ENCODE measurements around the gene TRAPPC10. TPM values are rescaled to one million over a fixed set of nuclear protein-coding genes. Genes with fewer than 3 reads are reported as not detected.

TRAPPC10 gene
- total RNA-seq, 1 donor from 2014 or later = 55.1 TPM

DNA sequence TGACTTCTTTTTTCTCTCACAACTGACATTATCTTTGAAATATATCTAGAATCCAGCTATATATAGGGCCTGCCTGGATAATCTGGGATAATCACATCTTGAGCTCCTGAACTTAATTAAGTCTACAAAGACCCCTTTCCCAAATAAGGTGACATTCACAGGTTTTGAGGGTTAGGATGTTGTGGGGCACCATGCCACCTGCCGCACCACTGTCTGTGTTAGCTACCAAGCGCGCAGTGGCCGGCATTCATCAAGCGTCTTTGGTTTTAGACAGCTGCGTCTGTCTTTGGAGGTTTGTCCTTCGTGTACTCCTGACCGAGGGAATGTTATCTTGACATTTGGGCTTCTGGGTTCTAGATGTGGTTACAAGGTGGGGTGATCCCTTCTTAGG lies 7.5 kb downstream of the TRAPPC10 start:
- intact Hi-C loops (cut with DNase I) = no loop called here
- no peak for ATAC-seq

DNA sequence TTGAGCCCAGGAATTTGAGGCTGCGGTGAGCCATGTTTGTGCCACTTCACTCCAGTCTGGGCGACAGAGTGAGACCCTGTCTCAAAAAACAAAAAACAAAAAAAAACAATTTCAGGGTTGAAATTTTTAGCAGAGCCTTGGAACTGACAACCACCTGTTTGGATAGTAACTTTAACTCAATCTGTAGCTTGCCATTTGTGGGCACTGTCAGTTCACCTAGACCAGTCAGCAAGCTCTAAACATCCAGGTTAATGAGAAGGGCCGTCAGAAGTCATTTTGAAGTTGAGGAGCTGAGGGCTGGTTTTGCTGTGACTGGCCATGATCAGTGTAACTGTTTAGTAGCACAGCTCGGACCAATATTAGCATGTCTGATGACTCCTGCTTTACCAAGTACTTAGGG lies 8.4 kb downstream of the TRAPPC10 start:
- ATAC-seq (no peak), DNase-seq (ENCODE audit: low spot score) (no peak)
- intact Hi-C loops (cut with DNase I) = no loop called here

More for the DNA sequence above, 7.5 kb downstream of the TRAPPC10 start:
- no peak for DNase-seq (ENCODE audit: low spot score)

- DNase-seq (ENCODE audit: low spot score) (no peak), ATAC-seq (no peak)
- intact Hi-C loops (cut with DNase I) = no loop called here
Observed at GRCh38 chr21:44021064-44021463, 9.0 kb downstream of the TRAPPC10 start.

- no peak for DNase-seq (ENCODE audit: low spot score)
- intact Hi-C loops (cut with DNase I) = no loop called here
- ATAC-seq = no peak
Observed at GRCh38 chr21:44024257-44024656, 12.1 kb downstream of the TRAPPC10 start.

DNA sequence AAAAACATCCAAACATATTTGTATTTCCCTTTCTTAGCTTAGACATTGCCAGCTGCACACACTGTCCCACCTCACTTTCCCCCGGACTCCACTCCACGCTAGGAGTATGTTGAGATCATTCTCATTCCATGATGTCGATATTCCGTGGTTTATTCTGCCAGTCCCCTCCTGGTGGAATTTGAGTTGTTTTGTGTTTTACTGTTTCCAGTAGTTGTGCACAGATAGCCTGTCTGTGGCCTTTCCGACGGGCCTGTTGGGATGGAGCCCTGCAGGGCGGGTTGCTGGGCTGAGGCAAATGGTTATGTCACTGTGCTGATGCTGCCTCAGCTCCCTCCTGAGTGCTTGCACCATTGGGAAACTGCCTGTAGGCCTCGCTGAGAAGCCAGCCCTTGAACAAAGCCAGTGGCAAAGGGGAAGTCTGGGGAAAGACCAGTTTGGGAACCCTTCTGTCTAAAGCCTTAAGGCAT lies 12.8 kb downstream of the TRAPPC10 start:
- DNase-seq (ENCODE audit: low spot score) = peak; percentile 69
- intact Hi-C loops (cut with DNase I) = no loop called here
- peak; percentile 95 for ATAC-seq

DNA sequence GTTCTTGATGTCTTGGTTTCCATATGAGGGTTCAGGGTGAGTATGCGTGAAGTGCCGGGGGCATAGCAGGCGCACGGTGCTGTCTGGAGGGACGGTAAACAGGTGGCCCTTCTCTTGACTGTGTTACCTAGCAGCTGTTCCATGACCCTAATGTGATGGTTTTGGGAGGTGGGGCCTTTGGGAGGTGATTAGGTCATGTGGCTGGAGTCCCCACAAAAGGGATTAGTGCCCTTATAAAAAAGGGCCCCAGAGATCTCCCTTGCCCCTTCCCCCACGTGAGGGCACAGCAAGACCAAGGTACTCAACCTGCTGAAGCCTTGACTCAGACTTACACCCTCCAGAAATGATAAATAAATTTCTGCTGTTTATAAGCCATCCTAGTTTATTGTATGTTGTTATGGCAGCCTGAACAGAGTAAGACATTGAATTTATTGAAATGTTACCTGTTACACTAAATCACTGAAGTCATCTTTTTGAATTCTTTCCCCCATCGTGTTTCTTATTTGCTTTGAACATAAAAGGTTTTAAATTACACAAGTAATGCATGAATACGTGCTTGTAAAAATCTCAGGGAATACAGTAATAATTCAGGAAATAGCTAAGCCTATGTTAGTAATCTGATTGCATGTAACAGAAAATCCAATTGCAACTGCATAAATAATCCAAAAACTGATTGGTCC lies 15.6 kb downstream of the TRAPPC10 start:
- ATAC-seq = no peak
- no peak for DNase-seq (ENCODE audit: low spot score)
- intact Hi-C loops (cut with DNase I) = no loop called here

DNA sequence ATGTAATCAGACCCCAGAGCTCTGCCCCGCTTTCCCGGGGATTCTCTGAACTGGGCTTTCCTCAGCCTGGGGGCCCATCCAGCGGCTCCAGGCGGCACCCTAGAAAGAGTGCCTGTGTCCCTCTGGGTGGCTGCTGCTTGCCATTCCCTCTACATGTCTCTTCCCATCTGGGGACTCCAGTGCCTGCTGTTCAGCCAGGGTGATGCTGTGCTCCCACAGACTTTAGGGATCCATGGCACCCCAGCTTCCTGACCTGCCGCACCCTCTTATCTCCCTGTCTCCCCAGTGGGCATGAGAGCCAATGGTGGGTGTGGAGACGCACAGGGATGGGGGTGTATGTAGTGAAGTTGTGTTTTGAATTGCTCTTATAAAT lies 16.2 kb downstream of the TRAPPC10 start:
- intact Hi-C loops (cut with DNase I) = no loop called here
- DNase-seq (ENCODE audit: low spot score) (no peak), ATAC-seq (no peak)

DNA sequence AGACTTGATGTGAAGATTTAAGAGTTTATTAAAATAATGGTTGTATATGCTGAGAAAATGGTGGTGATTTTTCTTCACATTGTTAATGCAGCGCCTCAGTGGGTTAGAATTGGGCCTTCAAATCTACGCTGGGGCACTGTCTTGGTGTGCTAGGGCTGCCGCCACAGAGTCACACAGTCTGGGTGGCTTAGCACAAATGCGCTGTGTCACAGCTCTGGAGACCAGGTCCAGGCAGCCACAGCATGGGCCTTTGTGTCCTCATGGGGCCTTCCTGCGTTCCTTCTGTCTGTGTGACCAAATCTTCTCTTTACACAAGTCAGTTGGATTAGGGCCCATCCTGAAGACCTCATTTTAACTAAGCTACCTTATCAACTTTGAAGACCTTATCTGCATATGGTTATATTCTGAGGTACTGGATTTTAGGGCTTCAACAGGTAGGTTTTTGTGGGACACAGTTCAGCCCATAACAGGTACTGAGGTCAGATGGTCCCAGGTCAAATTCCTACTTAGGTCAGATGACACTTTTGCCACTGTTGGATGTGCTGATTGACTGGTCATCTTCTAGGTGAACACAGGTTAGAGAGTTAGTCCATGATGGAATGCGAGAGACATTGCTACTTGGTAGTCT lies 17.5 kb downstream of the TRAPPC10 start:
- no peak for ATAC-seq
- intact Hi-C loops (cut with DNase I) = no loop called here
- DNase-seq (ENCODE audit: low spot score) = no peak

- intact Hi-C loops (cut with DNase I) = no loop called here
- ATAC-seq = no peak
- DNase-seq (ENCODE audit: low spot score) = no peak
Observed at GRCh38 chr21:44035244-44035643, 23.1 kb downstream of the TRAPPC10 start.

- intact Hi-C loops (cut with DNase I) = no loop called here
- DNase-seq (ENCODE audit: low spot score) (no peak), ATAC-seq (no peak)
Observed at GRCh38 chr21:44038063-44038462, 26.0 kb downstream of the TRAPPC10 start.

DNA sequence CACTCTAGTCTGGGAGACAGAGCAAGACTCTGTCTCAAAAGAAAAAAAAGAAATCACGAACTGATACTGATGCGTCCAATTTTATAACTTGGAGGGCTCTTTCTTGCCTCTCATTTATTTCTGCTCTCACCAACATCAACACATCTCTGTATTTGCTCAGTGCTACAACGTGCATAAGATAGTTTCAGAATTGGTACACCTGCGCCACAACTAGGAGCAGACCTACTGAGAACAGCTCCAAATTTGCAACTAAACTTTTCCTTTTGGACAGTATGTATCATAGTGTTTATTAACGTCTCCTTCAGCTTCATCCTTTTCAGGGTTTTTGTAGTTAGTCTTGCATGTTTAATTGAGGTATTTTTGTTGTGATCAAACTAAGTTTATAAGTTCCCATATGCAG lies 27.7 kb downstream of the TRAPPC10 start:
- ATAC-seq = no peak

DNA sequence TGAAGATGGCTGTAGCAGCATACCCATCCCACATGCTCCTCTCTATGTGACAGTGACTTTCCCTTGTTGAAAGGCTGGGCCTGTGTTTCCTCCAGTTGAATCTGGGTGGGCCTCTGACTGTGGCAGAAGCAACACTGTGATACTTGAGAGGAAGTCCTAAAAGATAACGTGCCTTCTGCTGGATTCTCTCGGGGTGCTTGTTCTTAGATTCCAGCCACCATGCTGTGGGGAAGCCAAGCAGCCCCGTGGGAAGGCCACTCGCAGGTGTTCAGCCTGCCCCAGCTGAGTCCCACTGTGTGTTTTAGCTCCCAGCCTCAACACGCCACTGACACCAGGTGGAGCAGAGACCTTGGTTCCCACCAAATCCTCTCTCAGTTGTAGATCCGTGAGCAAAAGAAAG lies 31.5 kb downstream of the TRAPPC10 start:
- ATAC-seq (no peak), DNase-seq (ENCODE audit: low spot score) (no peak)
- intact Hi-C loops (cut with DNase I) = no loop called here

More for the DNA sequence above, 27.7 kb downstream of the TRAPPC10 start:
- DNase-seq (ENCODE audit: low spot score) = no peak
- intact Hi-C loops (cut with DNase I) = no loop called here

DNA sequence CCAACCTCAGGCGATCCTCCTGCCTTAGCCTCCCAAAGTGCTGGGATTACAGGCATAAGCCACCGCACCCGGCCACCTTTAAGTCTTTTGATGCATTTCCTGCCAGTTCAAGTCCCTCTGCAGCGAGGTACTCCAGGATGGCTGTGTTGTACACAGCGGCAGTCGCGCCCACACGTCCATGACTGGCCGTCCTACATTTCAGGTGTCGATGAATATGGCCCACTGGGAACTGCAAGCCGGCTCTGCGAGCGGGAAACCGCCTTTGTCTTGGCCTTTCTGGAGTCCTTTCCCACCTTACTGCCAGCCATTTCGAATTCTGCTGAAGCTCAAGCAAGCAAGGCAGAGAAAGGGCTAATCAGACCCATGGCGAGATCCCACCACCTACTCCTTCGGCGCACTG lies 34.6 kb downstream of the TRAPPC10 start:
- intact Hi-C loops (cut with DNase I) = no loop called here
- DNase-seq (ENCODE audit: low spot score) = no peak
- no peak for ATAC-seq

DNA sequence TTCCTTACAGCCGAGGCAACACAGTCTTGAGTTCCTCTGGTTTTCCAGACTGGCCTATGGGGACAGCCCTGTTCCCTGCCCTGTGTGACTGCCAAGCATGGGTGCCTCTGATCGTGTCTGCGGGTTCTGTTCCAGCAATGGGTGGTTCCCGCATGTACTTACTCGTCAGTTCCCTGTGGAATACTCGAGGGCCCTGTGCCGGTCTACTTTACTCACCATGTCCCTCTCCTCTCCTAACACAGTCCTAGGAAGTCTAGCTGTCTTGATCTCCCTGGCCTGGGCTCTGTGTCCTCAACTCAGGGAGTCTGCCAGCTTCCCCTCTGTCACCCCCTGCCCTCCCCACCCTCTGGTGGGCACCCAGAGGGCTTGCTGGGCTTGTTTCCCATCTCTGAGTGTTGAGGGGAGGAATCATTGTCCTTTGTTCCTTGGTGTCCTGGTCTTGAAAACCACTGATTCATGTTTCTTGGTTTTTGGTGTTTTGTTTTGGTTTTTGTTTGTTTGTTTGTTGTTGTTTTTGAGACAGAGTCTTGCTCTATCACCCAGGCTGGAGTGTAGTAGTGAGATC lies 36.0 kb downstream of the TRAPPC10 start:
- no peak for DNase-seq (ENCODE audit: low spot score)
- intact Hi-C loops (cut with DNase I) = no loop called here
- no peak for ATAC-seq

- no peak for ATAC-seq
- intact Hi-C loops (cut with DNase I) = no loop called here
- DNase-seq (ENCODE audit: low spot score) = no peak
Observed at GRCh38 chr21:44049182-44049581, 37.1 kb downstream of the TRAPPC10 start.

GRCh38 chr21:44049606-44050005 lies 37.5 kb downstream of the TRAPPC10 start:
- intact Hi-C loops (cut with DNase I) = no loop called here
- DNase-seq (ENCODE audit: low spot score) (no peak), ATAC-seq (no peak)

- no peak for DNase-seq (ENCODE audit: low spot score)
- no peak for ATAC-seq
- intact Hi-C loops (cut with DNase I) = no loop called here
Observed at GRCh38 chr21:44050276-44050675, 38.2 kb downstream of the TRAPPC10 start.

- intact Hi-C loops (cut with DNase I) = no loop called here
- ATAC-seq (peak; percentile 67), DNase-seq (ENCODE audit: low spot score) (no peak)
Observed at GRCh38 chr21:44051462-44051941, 39.4 kb downstream of the TRAPPC10 start.

- ATAC-seq (no peak), DNase-seq (ENCODE audit: low spot score) (no peak)
- intact Hi-C loops (cut with DNase I) = no loop called here
Observed at GRCh38 chr21:44052071-44052829, 40.1 kb downstream of the TRAPPC10 start.

GRCh38 chr21:44052830-44053226 lies 40.7 kb downstream of the TRAPPC10 start:
- ATAC-seq (no peak), DNase-seq (ENCODE audit: low spot score) (no peak)
- intact Hi-C loops (cut with DNase I) = no loop called here

All from sciatic nerve (tissue), 2 donors.